ENCODE data around the gene KRT34.

KRT34 gene

DNA sequence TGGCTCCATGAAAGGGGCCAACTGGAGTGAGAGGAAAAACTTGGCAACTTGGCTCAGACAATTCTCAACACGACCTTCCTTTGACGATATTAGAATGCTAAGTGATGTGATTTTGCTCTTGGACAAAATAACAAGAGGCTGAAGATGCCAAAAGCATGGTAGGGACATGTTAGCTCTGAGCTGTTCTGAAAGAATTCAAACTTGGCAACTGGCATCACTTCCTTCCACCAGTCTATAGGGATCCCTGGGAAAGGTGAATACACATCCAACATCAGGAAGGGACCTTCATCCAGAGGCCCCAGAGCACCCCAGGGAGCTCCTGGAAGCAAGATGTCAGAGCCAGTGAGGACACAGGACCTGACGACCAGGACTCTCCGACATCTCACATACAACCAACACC lies 38.0 kb upstream of the KRT34 start:
- no peak for DNase-seq (ENCODE audit: low read depth)
- no peak overlapping the region for H3K4me3 ChIP-seq (ENCODE audit: control insufficient read depth, low read depth, low read length)
- TF ChIP-seq, protein P1, sequence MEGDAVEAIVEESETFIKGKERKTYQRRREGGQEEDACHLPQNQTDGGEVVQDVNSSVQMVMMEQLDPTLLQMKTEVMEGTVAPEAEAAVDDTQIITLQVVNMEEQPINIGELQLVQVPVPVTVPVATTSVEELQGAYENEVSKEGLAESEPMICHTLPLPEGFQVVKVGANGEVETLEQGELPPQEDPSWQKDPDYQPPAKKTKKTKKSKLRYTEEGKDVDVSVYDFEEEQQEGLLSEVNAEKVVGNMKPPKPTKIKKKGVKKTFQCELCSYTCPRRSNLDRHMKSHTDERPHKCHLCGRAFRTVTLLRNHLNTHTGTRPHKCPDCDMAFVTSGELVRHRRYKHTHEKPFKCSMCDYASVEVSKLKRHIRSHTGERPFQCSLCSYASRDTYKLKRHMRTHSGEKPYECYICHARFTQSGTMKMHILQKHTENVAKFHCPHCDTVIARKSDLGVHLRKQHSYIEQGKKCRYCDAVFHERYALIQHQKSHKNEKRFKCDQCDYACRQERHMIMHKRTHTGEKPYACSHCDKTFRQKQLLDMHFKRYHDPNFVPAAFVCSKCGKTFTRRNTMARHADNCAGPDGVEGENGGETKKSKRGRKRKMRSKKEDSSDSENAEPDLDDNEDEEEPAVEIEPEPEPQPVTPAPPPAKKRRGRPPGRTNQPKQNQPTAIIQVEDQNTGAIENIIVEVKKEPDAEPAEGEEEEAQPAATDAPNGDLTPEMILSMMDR (IDR thresholded peaks at IDR 0.05; ENCODE audit: control insufficient read depth, insufficient read depth, low read depth, low read length, missing control alignments): no peak

GRCh38 chr17:41419716-41420115 lies 37.6 kb upstream of the KRT34 start:
- no peak overlapping the region for H3K4me3 ChIP-seq (ENCODE audit: control insufficient read depth, low read depth, low read length)
- no peak for DNase-seq (ENCODE audit: low read depth)
- TF ChIP-seq, protein P1 (IDR thresholded peaks at IDR 0.05; ENCODE audit: control insufficient read depth, insufficient read depth, low read depth, low read length, missing control alignments): no peak

GRCh38 chr17:41418116-41418860 lies 36.2 kb upstream of the KRT34 start:
- DNase-seq (ENCODE audit: low read depth): no peak
- H3K4me3 ChIP-seq (ENCODE audit: control insufficient read depth, low read depth, low read length): no peak overlapping the region
- TF ChIP-seq, protein P1 (IDR thresholded peaks at IDR 0.05; ENCODE audit: control insufficient read depth, insufficient read depth, low read depth, low read length, missing control alignments): no peak

DNA sequence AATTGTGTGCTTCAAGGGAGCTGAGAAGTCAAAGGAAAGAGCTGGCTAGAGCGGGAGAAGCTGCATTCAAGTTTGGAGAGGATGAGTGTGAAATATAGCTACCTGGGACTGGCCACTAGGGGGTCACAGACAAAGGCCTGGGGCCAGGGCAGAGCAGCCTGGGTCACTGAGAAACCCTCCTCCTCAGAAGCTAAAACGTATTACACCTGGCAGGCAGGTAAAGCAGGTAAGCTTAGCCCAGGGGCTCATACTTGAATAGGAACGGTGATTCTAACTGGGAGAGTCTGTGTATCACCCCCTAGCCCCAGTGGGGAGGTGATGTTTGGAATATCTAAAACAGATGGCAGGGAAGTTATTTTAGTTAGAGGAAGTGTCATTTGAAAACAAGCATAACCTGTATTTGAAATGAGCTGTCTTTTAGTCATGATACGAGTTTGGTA lies 35.5 kb upstream of the KRT34 start:
- DNase-seq (ENCODE audit: low read depth): no peak
- H3K4me3 ChIP-seq (ENCODE audit: control insufficient read depth, low read depth, low read length): no peak overlapping the region
- TF ChIP-seq, protein P1 (IDR thresholded peaks at IDR 0.05; ENCODE audit: control insufficient read depth, insufficient read depth, low read depth, low read length, missing control alignments): peak; percentile 30

DNA sequence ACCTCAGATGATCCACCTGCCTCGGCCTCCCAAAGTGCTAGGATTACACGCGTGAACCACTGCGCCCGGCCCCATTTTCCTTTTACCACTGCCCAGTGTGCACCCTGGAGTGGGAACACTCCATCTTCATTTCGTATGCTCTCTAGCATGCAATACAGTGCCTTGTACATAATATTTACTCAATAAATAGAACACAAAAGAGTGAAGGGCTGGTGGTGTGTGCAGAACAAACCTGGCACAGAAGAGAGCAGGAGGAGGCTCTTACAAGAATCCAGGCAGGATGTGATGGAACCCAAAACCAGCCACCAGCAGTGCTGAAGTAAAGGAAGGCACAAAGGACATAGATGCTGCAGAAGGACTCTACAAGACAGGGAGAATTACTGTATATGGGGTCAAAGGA lies 35.0 kb upstream of the KRT34 start:
- no peak overlapping the region for H3K4me3 ChIP-seq (ENCODE audit: control insufficient read depth, low read depth, low read length)
- TF ChIP-seq, protein P1 (IDR thresholded peaks at IDR 0.05; ENCODE audit: control insufficient read depth, insufficient read depth, low read depth, low read length, missing control alignments): no peak
- no peak for DNase-seq (ENCODE audit: low read depth)

GRCh38 chr17:41416479-41416878 lies 34.4 kb upstream of the KRT34 start:
- no peak for DNase-seq (ENCODE audit: low read depth)
- TF ChIP-seq, protein P1 (IDR thresholded peaks at IDR 0.05; ENCODE audit: control insufficient read depth, insufficient read depth, low read depth, low read length, missing control alignments): no peak
- H3K4me3 ChIP-seq (ENCODE audit: control insufficient read depth, low read depth, low read length): no peak overlapping the region

Measured in AG09309 (cell line).